Measurements from ENCODE around the gene IL1R2. TPM values are rescaled to one million over a fixed set of nuclear protein-coding genes. Genes with fewer than 3 reads are reported as not detected.

Gene IL1R2
- total and polyA plus RNA-seq, 2 of the 13 experiments (the other 11 are each of a cell fraction or from before 2014, with no cell fraction given), result 3.6 to 7.3 TPM

GRCh38 chr2:101961338-101962191, 30.2 kb upstream of the IL1R2 start (continued):
- TF ChIP-seq, protein P1, sequence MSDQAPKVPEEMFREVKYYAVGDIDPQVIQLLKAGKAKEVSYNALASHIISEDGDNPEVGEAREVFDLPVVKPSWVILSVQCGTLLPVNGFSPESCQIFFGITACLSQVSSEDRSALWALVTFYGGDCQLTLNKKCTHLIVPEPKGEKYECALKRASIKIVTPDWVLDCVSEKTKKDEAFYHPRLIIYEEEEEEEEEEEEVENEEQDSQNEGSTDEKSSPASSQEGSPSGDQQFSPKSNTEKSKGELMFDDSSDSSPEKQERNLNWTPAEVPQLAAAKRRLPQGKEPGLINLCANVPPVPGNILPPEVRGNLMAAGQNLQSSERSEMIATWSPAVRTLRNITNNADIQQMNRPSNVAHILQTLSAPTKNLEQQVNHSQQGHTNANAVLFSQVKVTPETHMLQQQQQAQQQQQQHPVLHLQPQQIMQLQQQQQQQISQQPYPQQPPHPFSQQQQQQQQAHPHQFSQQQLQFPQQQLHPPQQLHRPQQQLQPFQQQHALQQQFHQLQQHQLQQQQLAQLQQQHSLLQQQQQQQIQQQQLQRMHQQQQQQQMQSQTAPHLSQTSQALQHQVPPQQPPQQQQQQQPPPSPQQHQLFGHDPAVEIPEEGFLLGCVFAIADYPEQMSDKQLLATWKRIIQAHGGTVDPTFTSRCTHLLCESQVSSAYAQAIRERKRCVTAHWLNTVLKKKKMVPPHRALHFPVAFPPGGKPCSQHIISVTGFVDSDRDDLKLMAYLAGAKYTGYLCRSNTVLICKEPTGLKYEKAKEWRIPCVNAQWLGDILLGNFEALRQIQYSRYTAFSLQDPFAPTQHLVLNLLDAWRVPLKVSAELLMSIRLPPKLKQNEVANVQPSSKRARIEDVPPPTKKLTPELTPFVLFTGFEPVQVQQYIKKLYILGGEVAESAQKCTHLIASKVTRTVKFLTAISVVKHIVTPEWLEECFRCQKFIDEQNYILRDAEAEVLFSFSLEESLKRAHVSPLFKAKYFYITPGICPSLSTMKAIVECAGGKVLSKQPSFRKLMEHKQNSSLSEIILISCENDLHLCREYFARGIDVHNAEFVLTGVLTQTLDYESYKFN (CRISPR knock-in tag; conservative IDR thresholded peaks at IDR 0.05), result peak; percentile 45
- TF ChIP-seq AGO1 (IDR thresholded peaks at IDR 0.05; ENCODE audit: low read depth, low read length, poor library complexity, severe bottlenecking) (no peak), ZNF776 (CRISPR knock-in tag; IDR thresholded peaks at IDR 0.05) (no peak), RNF2 (conservative IDR thresholded peaks at IDR 0.05; ENCODE audit: low read depth) (no peak), ZNF33B (CRISPR knock-in tag; IDR thresholded peaks at IDR 0.05) (no peak; the same call in 1 of the 2 replicates), TFDP1 (CRISPR knock-in tag; IDR thresholded peaks at IDR 0.05; ENCODE audit: borderline replicate concordance) (peak; percentile 35; the same call in 1 of the 2 replicates), SRF (IDR thresholded peaks at IDR 0.05; ENCODE audit: low read depth, low read length) (peak; percentile 57; the same call in 1 of the 2 replicates), KLF15 (CRISPR knock-in tag; IDR thresholded peaks at IDR 0.05; ENCODE audit: borderline replicate concordance) (no peak), DNMT3B (CRISPR knock-in tag; conservative IDR thresholded peaks at IDR 0.05) (no peak; the same call in 1 of the 2 replicates), ZNF256 (CRISPR knock-in tag; conservative IDR thresholded peaks at IDR 0.05) (0 out of 2 replicates have a peak, but pooled peaks have one; percentile 45), ZNF841 (CRISPR knock-in tag; IDR thresholded peaks at IDR 0.05; ENCODE audit: borderline replicate concordance) (no peak), HOXA3 (CRISPR knock-in tag; IDR thresholded peaks at IDR 0.05) (peak; percentile 14; the same call in 1 of the 2 replicates), ZNF20 (CRISPR knock-in tag; IDR thresholded peaks at IDR 0.05) (no peak), MBNL3 (CRISPR knock-in tag; conservative IDR thresholded peaks at IDR 0.05) (no peak), ZFP62 (CRISPR knock-in tag; IDR thresholded peaks at IDR 0.05) (no peak), GFI1 (CRISPR knock-in tag; IDR thresholded peaks at IDR 0.05; ENCODE audit: borderline replicate concordance) (peak; percentile 92), SRY (CRISPR knock-in tag; IDR thresholded peaks at IDR 0.05) (no peak), GPBP1L1 (CRISPR knock-in tag; IDR thresholded peaks at IDR 0.05) (no peak), ZNF329 (CRISPR knock-in tag; IDR thresholded peaks at IDR 0.05; ENCODE audit: low read depth) (no peak)
